Astrocyte (in vitro differentiated cells and primary cell): ENCODE data around the gene UNC5A. TPM values are rescaled to one million over a fixed set of nuclear protein-coding genes. Genes with fewer than 3 reads are reported as not detected.

Source experiments
- DNase-seq: peaks from one replicate; pipeline ENCODE4 v3.0.0-alpha.2; 2010; ENCODE audit warnings: low read depth
- FAIRE-seq: peaks from 2 replicates; lab custom pipeline; 2011; peaks lifted over from hg19 to GRCh38; lab: Jason Lieb, UNC
- H2AFZ ChIP-seq: 2 replicates; pipeline ENCODE4 v1.6.0; 2012; ENCODE audit warnings: low read depth, low read length, inconsistent platforms
- H3K27ac ChIP-seq: 2 replicates; pipeline ENCODE4 v1.5.1; 2011; ENCODE audit warnings: low read depth, low read length, inconsistent platforms
- H3K27me3 ChIP-seq: 2 replicates; pipeline ENCODE4 v1.6.0; 2011; ENCODE audit warnings: low read length, inconsistent platforms; ENCODE audit not compliant: insufficient read depth
- H3K36me3 ChIP-seq: 2 replicates; pipeline ENCODE4 v1.5.1; 2011; ENCODE audit warnings: low read length, inconsistent platforms; ENCODE audit not compliant: insufficient read depth
- H3K4me1 ChIP-seq: 2 replicates; pipeline ENCODE4 v1.5.1; 2011; ENCODE audit warnings: low read length, inconsistent platforms; ENCODE audit not compliant: insufficient read depth
- H3K4me2 ChIP-seq: 2 replicates; pipeline ENCODE4 v1.6.0; 2012; ENCODE audit warnings: low read length, inconsistent platforms
- H3K4me3 ChIP-seq: 2 replicates; pipeline ENCODE4 v1.5.1; 2011; ENCODE audit warnings: low read depth, mild to moderate bottlenecking, low read length, inconsistent platforms; ENCODE audit not compliant: insufficient read depth
- H3K79me2 ChIP-seq: 2 replicates; pipeline ENCODE4 v1.6.0; 2012; ENCODE audit warnings: mild to moderate bottlenecking, low read length, inconsistent platforms; ENCODE audit not compliant: insufficient read depth
- H3K9ac ChIP-seq: 2 replicates; pipeline ENCODE4 v1.6.0; 2012; ENCODE audit warnings: mild to moderate bottlenecking, low read length, inconsistent platforms
- H3K9me3 ChIP-seq: 2 replicates; pipeline ENCODE4 v1.5.1; 2012; ENCODE audit warnings: low read depth, mild to moderate bottlenecking, low read length, inconsistent platforms; ENCODE audit not compliant: insufficient read depth
- H4K20me1 ChIP-seq: 2 replicates; pipeline ENCODE4 v1.6.0; 2012; ENCODE audit warnings: low read length, inconsistent platforms; ENCODE audit not compliant: insufficient read depth
- H3K27ac Mint-ChIP-seq: one replicate; pipeline ENCODE4 v1.8.0; 2021; ENCODE audit warnings: mild to moderate bottlenecking, mixed read lengths; ENCODE audit not compliant: unreplicated experiment
- H3K27me3 Mint-ChIP-seq: one replicate; pipeline ENCODE4 v1.8.0; 2021; ENCODE audit warnings: low read depth, mixed read lengths; ENCODE audit not compliant: unreplicated experiment
- H3K36me3 Mint-ChIP-seq: one replicate; pipeline ENCODE4 v1.8.0; 2021; ENCODE audit warnings: low read depth, mixed read lengths; ENCODE audit not compliant: unreplicated experiment
- H3K4me1 Mint-ChIP-seq: one replicate; pipeline ENCODE4 v1.8.0; 2021; ENCODE audit warnings: low read depth, mixed read lengths; ENCODE audit not compliant: unreplicated experiment
- H3K4me3 Mint-ChIP-seq: one replicate; pipeline ENCODE4 v1.8.0; 2021; ENCODE audit warnings: mild to moderate bottlenecking, moderate library complexity, mixed read lengths; ENCODE audit not compliant: unreplicated experiment
- H3K9me3 Mint-ChIP-seq: one replicate; pipeline ENCODE4 v1.8.0; 2021; ENCODE audit warnings: mild to moderate bottlenecking, mixed read lengths; ENCODE audit not compliant: unreplicated experiment
- CTCF ChIP-seq: IDR thresholded peaks from 2 replicates; pipeline ENCODE4 v1.5.1; 2011; ENCODE audit warnings: low read depth, mild to moderate bottlenecking, inconsistent platforms, low read length, moderate library complexity; ENCODE audit not compliant: insufficient read depth
- EZH2 ChIP-seq: IDR thresholded peaks from 2 replicates; pipeline ENCODE4 v1.6.1; 2012; ENCODE audit warnings: mild to moderate bottlenecking, low read length, inconsistent platforms; ENCODE audit not compliant: insufficient read depth
- total RNA-seq: library from RNA; stranded (reverse); gene quantifications from 2 replicates; pipeline ENCODE4 v1.2.1, GENCODE V29; 2021

Gene UNC5A
- total RNA-seq, 1 donor from 2014 or later, result 0.70 TPM

- no peak overlapping the region for H3K27ac ChIP-seq
- H3K27me3 ChIP-seq, result peaks cover 28% of the 10 kb centered on the region
- Mint-ChIP-seq H3K27ac (no peak overlapping the region), H3K4me1 (peaks cover 4% of the 10 kb centered on the region), H3K4me3 (no peak overlapping the region), H3K27me3 (peaks cover 57% of the 10 kb centered on the region), H3K36me3 (no peaks in the 10 kb centered on the region), H3K9me3 (no peaks in the 10 kb centered on the region)
- H3K4me2 ChIP-seq, result no peak overlapping the region
- TF ChIP-seq CTCF, result no peak
- no peak for TF ChIP-seq EZH2
- no peak for DNase-seq
- H3K79me2 ChIP-seq, result no peaks in the 10 kb centered on the region
- no peak overlapping the region for H2AFZ ChIP-seq
- no peak overlapping the region for H3K4me3 ChIP-seq
- FAIRE-seq, result no peak
- H3K9ac ChIP-seq, result no peak overlapping the region
- no peaks in the 10 kb centered on the region for H3K9me3 ChIP-seq
- no peaks in the 10 kb centered on the region for H3K4me1 ChIP-seq
- no peaks in the 10 kb centered on the region for H3K36me3 ChIP-seq
- no peaks in the 10 kb centered on the region for H4K20me1 ChIP-seq
Observed at GRCh38 chr5:176863041-176863764, 52.8 kb downstream of the UNC5A start.

GRCh38 chr5:176863765-176864098, 53.4 kb downstream of the UNC5A start:
- H3K27ac Mint-ChIP-seq, result no peak overlapping the region
- DNase-seq (no peak), FAIRE-seq (no peak)
- Histone ChIP-seq H3K4me1 (no peaks in the 10 kb centered on the region), H3K4me2 (no peak overlapping the region), H3K79me2 (no peaks in the 10 kb centered on the region), H3K27ac (no peak overlapping the region), H4K20me1 (no peaks in the 10 kb centered on the region), H3K9ac (no peak overlapping the region), H3K4me3 (no peak overlapping the region), H3K9me3 (no peaks in the 10 kb centered on the region), H3K36me3 (no peaks in the 10 kb centered on the region), H2AFZ (no peak overlapping the region), H3K27me3 (peaks cover 28% of the 10 kb centered on the region)
- H3K4me3 Mint-ChIP-seq, result no peak overlapping the region
- H3K9me3 Mint-ChIP-seq, result no peaks in the 10 kb centered on the region
- H3K27me3 Mint-ChIP-seq, result peaks cover 52% of the 10 kb centered on the region
- no peak for TF ChIP-seq CTCF
- no peak for TF ChIP-seq EZH2
- H3K36me3 Mint-ChIP-seq, result no peaks in the 10 kb centered on the region
- H3K4me1 Mint-ChIP-seq, result peaks cover 4% of the 10 kb centered on the region

- Histone ChIP-seq H4K20me1 (no peaks in the 10 kb centered on the region), H3K27ac (no peak overlapping the region), H2AFZ (no peak overlapping the region), H3K4me3 (no peak overlapping the region), H3K4me1 (no peaks in the 10 kb centered on the region), H3K4me2 (no peak overlapping the region), H3K79me2 (no peaks in the 10 kb centered on the region), H3K9me3 (no peaks in the 10 kb centered on the region), H3K27me3 (peaks cover 28% of the 10 kb centered on the region), H3K9ac (no peak overlapping the region), H3K36me3 (no peaks in the 10 kb centered on the region)
- H3K27ac Mint-ChIP-seq, result no peak overlapping the region
- H3K4me1 Mint-ChIP-seq, result peaks cover 4% of the 10 kb centered on the region
- peaks cover 55% of the 10 kb centered on the region for H3K27me3 Mint-ChIP-seq
- H3K36me3 Mint-ChIP-seq, result no peaks in the 10 kb centered on the region
- FAIRE-seq, result no peak
- TF ChIP-seq EZH2 (no peak), CTCF (no peak)
- no peak for DNase-seq
- no peaks in the 10 kb centered on the region for H3K9me3 Mint-ChIP-seq
- no peak overlapping the region for H3K4me3 Mint-ChIP-seq
Observed at GRCh38 chr5:176864755-176865154, 54.4 kb downstream of the UNC5A start.
